H54 (cell line): Measurements from ENCODE around the gene POC1B.

Source experiments
- DNase-seq: peaks from one replicate; pipeline ENCODE4 v3.0.0; 2011; ENCODE audit warnings: low spot score, mixed read lengths; ENCODE audit not compliant: insufficient read length
- FAIRE-seq: peaks from 3 replicates; lab custom pipeline; 2011; peaks lifted over from hg19 to GRCh38; lab: Jason Lieb, UNC
- POLR2A ChIP-seq: IDR thresholded peaks from 2 replicates; pipeline ENCODE4 v1.6.1; 2011; ENCODE audit warnings: low read depth, mild to moderate bottlenecking, low read length

Gene POC1B

GRCh38 chr12:89499857-89500256 is 26.0 kb downstream of the POC1B start:
- no peak for FAIRE-seq
- no peak for TF ChIP-seq POLR2A
- DNase-seq = no peak

- TF ChIP-seq POLR2A = no peak
- FAIRE-seq (no peak), DNase-seq (no peak)
Measured at GRCh38 chr12:89497467-89497866, 28.4 kb downstream of the POC1B start.

GRCh38 chr12:89497005-89497404 is 28.8 kb downstream of the POC1B start:
- TF ChIP-seq POLR2A = no peak
- no peak for FAIRE-seq

GRCh38 chr12:89494411-89495231 is 31.2 kb downstream of the POC1B start:
- no peak for DNase-seq
- no peak for TF ChIP-seq POLR2A
- FAIRE-seq = peak; percentile 50

More at GRCh38 chr12:89497005-89497404, 28.8 kb downstream of the POC1B start:
- no peak for DNase-seq

GRCh38 chr12:89493670-89494302 is 32.1 kb downstream of the POC1B start:
- no peak for TF ChIP-seq POLR2A
- no peak for FAIRE-seq
- DNase-seq = no peak

GRCh38 chr12:89492883-89493282 is 33.0 kb downstream of the POC1B start:
- no peak for DNase-seq
- TF ChIP-seq POLR2A = no peak
- no peak for FAIRE-seq

- TF ChIP-seq POLR2A = no peak
- no peak for FAIRE-seq
Measured at GRCh38 chr12:89490922-89491321, 34.9 kb downstream of the POC1B start.

GRCh38 chr12:89486264-89486663 is 39.6 kb downstream of the POC1B start:
- no peak for TF ChIP-seq POLR2A
- no peak for FAIRE-seq
- no peak for DNase-seq

More at GRCh38 chr12:89490922-89491321, 34.9 kb downstream of the POC1B start:
- no peak for DNase-seq

- no peak for TF ChIP-seq POLR2A
- DNase-seq = no peak
- FAIRE-seq = no peak
Measured at GRCh38 chr12:89484470-89484869, 41.4 kb downstream of the POC1B start.

- DNase-seq = no peak
- TF ChIP-seq POLR2A = no peak
- no peak for FAIRE-seq
Measured at GRCh38 chr12:89481213-89481914, 44.5 kb downstream of the POC1B start.

- no peak for DNase-seq
- FAIRE-seq = no peak
- TF ChIP-seq POLR2A = no peak
Measured at GRCh38 chr12:89479982-89480381, 45.9 kb downstream of the POC1B start.

GRCh38 chr12:89477633-89478279 is 48.1 kb downstream of the POC1B start:
- FAIRE-seq = no peak
- DNase-seq = no peak
- no peak for TF ChIP-seq POLR2A

- TF ChIP-seq POLR2A = no peak
- no peak for DNase-seq
- FAIRE-seq = no peak
Measured at GRCh38 chr12:89476904-89477595, 48.8 kb downstream of the POC1B start.
